Lung (tissue), 12 donors: ENCODE measurements around the gene EPB41L5. TPM values are rescaled to one million over a fixed set of nuclear protein-coding genes. Genes with fewer than 3 reads are reported as not detected.
"Not testable (repeated sequence)": the region's sequence is repeated elsewhere in the genome, so short reads cannot be mapped to it uniquely, and the experiment has no call there.

Source experiments
- ATAC-seq: fragments of 200-7000 bp; cut with Tn5 transposase; one replicate; pipeline ENCODE4 v1.9.1; 2020; ENCODE audit warnings: moderate number of reproducible peaks; ENCODE audit not compliant: insufficient read depth, low FRiP score
- DNase-seq, 3 donors: peaks; one replicate each; pipeline ENCODE4 v3.0.0-alpha.2; 2013 to 2017
- H3K27ac ChIP-seq, 2 donors: one replicate each; pipeline ENCODE4 v1.5.1; 2013; ENCODE audit warnings: mild to moderate bottlenecking in 2 of 2, moderate library complexity in 2 of 2, control low read depth in 1 of 2, inconsistent platforms in 1 of 2, low read depth in 1 of 2, low read length in 1 of 2
- H3K27me3 ChIP-seq, 3 donors: one replicate each; pipeline ENCODE4 v1.5.1; 2013; ENCODE audit warnings: low read length in 2 of 3; ENCODE audit not compliant: control insufficient read depth in 3 of 3, insufficient read depth in 3 of 3
- H3K36me3 ChIP-seq, 4 donors: one replicate each; pipeline ENCODE4 v1.5.1; 2013; ENCODE audit warnings: low read length in 4 of 4, mild to moderate bottlenecking in 1 of 4, moderate library complexity in 1 of 4; ENCODE audit not compliant: control insufficient read depth in 4 of 4, insufficient read depth in 4 of 4
- H3K4me1 ChIP-seq, 5 donors: one replicate each; pipeline ENCODE4 v1.5.1; 2013; ENCODE audit warnings: low read length in 5 of 5, mild to moderate bottlenecking in 2 of 5, moderate library complexity in 1 of 5; ENCODE audit not compliant: control insufficient read depth in 5 of 5, insufficient read depth in 5 of 5
- H3K4me3 ChIP-seq: one replicate; pipeline ENCODE4 v1.5.1; 2013; ENCODE audit warnings: mild to moderate bottlenecking, control low read depth, moderate library complexity
- H3K9ac ChIP-seq, 2 donors: one replicate each; pipeline ENCODE4 v1.5.1; 2013; ENCODE audit warnings: low read length in 2 of 2, control low read depth in 1 of 2; ENCODE audit not compliant: insufficient read depth in 1 of 2
- H3K9me3 ChIP-seq, 4 donors: one replicate each; pipeline ENCODE4 v1.5.1; 2013; ENCODE audit warnings: low read length in 3 of 4, mild to moderate bottlenecking in 1 of 4, moderate library complexity in 1 of 4; ENCODE audit not compliant: control insufficient read depth in 4 of 4, insufficient read depth in 3 of 4
- CTCF ChIP-seq: IDR thresholded peaks from 2 replicates; pipeline ENCODE4 v1.5.1; 2012; ENCODE audit warnings: mild to moderate bottlenecking; ENCODE audit errors: control extremely low read depth, extremely low read depth
- WGBS, 2 donors: extraction: QIAGEN DNeasy Blood & Tissue Kit; methylation state at CpG; one replicate each; pipeline ENCODE4 v1.1.7; 2013; 5-methylcytosine and 5-hydroxymethylcytosine counted together
- polyA plus RNA-seq, 2 donors: library from polyadenylated mRNA; stranded (reverse); fragments of 200-250 nt; gene quantifications; one replicate each; pipeline ENCODE4 v1.2.1, GENCODE V29; 2013
- total RNA-seq, 2 donors: library from RNA; depleted of rRNA in 1 of 2; stranded (reverse); fragments of >200 nt in 1 of 2; gene quantifications; one replicate each; pipeline ENCODE4 v1.2.1, GENCODE V29; 2014 to 2021
- donor health status: control.
- donor health status: control.
- donor health status: Bipolar disorder and iron deficiency.
- donor health status: healthy.
- donor health status: DM: yes; HTN: yes; CAD: no.

EPB41L5 gene
- total and polyA plus RNA-seq, 4 donors: 14.7 to 101 (median 31.3) TPM

GRCh38 chr2:119983108-119983507 is 29.8 kb upstream of the EPB41L5 start:
- Histone ChIP-seq H3K27me3 (no peaks in the 10 kb centered on the region), H3K9ac (no peak overlapping the region), H3K27ac (no peak overlapping the region), H3K9me3 (no peaks in the 10 kb centered on the region), H3K36me3 (no peaks in the 10 kb centered on the region), H3K4me1 (no peaks in the 10 kb centered on the region), H3K4me3 (no peak overlapping the region)
- TF ChIP-seq CTCF: no peak
- ATAC-seq: no peak
- whole genome bisulfite sequencing, 2 donors: 73 to 97% methylated on average over 3 of the region's 3 CpGs
- DNase-seq: no peak

- Histone ChIP-seq H3K4me3 (no peak overlapping the region), H3K9me3 (peaks cover 0 to 2% (median 0%) of the 10 kb centered on the region in 4 donors), H3K36me3 (no peaks in the 10 kb centered on the region), H3K27me3 (no peaks in the 10 kb centered on the region), H3K9ac (no peak overlapping the region), H3K4me1 (no peaks in the 10 kb centered on the region), H3K27ac (no peak overlapping the region)
- WGBS, 2 donors: 70 to 74% methylated on average over 3 of the region's 3 CpGs
- DNase-seq (no peak), ATAC-seq (no peak)
- no peak for TF ChIP-seq CTCF
Measured at GRCh38 chr2:119996148-119996547, 16.7 kb upstream of the EPB41L5 start.

- H3K27me3 ChIP-seq, H3K27ac ChIP-seq, H3K9ac ChIP-seq, ATAC-seq, H3K36me3 ChIP-seq, H3K4me1 ChIP-seq, DNase-seq, H3K4me3 ChIP-seq, H3K9me3 ChIP-seq: not testable (repeated sequence)
- 94% methylated on average over 39 to 55 of the region's 55 CpGs for WGBS, 2 donors
Measured at GRCh38 chr2:119996896-119997891, 15.7 kb upstream of the EPB41L5 start.

DNA sequence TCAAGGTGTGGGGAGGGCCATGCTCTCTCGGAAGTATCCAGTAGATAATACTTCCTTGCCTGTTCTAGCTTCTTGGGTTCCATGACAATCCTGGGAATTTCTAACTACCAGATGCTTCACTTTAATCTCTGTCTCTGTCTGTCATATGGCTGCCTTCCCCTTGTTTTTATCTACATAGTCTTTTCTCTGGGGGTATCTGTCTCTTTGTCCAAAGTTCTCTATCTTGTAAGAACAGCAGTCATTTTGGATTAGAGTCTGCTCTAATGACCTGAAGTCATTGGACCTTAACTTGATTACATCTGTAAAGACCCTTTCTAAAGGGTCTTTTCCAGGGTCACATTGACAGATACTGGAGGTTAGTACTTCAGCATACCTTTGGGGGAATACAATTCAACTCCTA is 11.4 kb upstream of the EPB41L5 start:
- H3K27me3 ChIP-seq: no peaks in the 10 kb centered on the region
- H3K4me3 ChIP-seq: no peak overlapping the region
- peaks cover 0 to 2% (median 0%) of the 10 kb centered on the region in 4 donors for H3K9me3 ChIP-seq
- WGBS, 2 donors: 92 to 94% methylated on average over 1 of the region's 1 CpG
- no peak for ATAC-seq
- H3K36me3 ChIP-seq: no peaks in the 10 kb centered on the region
- H3K27ac ChIP-seq: no peak overlapping the region
- TF ChIP-seq CTCF: no peak
- no peak overlapping the region for H3K9ac ChIP-seq
- H3K4me1 ChIP-seq: no peaks in the 10 kb centered on the region
- no peak for DNase-seq
